NOMO-1 treated with DMSO at 0.1 percent for 48 hours (cell line): ENCODE measurements around the gene MITF.

Experiments
- DNase-seq: peaks from one replicate; lab custom pipeline; 2025; ENCODE audit not compliant: unreplicated experiment; lab: John Stamatoyannopoulos, UW

MITF gene

DNA sequence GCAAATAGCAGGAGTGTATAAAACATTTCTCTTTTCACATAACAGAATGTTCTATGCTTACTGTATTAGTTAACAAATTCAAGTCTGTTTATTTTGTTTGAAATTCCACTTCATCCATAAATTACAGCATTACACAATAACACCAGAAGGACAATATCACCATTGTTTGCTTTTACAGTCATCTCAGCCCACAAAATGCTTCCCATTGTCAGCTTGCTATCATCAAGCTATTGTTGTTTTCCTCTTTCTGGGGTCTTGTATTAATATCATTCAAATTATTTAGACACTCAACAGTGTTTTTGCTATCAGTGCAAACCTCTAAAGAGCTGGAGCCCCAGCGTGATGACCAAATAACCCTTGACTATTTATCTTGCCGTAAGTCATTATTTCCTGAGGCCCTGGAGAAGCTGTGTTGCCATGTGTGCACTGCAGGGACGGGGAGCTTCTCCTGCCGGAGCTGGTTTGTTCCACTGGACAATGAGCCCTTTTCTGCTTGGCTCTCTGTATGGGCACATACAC, 261.4 kb downstream of the MITF start:
- DNase-seq: no peak

DNA sequence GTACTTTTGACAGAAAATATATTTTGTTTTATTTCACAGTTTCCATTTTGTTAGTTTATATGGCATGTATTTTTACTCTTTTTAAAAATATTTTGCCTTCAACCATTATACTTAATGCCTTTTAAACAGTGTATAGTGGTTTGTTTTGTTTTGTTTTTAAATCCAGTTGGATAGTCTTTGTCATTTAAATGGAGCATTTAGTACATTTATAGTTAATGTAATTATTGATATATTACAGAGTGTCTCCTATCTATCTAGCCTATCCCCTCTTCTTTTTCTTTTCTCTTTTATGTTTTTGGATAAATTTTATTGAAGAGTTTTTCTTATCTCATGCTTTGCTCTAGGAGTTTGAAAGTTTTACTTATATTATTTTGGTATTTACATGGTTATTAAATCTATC, 263.9 kb downstream of the MITF start:
- DNase-seq: no peak

DNA sequence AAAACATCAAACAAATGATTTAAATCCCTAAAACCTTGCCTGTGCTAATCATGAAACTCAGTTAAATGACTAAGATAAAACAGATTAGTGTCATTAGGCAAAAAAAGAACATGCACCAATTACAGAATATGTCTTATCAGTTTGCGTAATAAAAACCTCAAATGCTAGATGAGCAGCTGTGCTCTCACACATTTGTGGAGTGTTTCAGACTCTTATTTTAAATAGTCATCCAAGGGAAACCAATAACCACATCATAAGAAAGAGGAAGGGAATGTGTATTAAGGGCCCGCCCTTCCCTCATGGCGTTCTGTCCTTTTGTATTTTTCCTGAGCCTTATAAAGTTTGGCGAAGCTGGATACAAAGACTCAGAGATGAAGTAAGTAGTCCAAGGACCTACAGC, 266.8 kb downstream of the MITF start:
- peak; percentile 81 for DNase-seq

DNA sequence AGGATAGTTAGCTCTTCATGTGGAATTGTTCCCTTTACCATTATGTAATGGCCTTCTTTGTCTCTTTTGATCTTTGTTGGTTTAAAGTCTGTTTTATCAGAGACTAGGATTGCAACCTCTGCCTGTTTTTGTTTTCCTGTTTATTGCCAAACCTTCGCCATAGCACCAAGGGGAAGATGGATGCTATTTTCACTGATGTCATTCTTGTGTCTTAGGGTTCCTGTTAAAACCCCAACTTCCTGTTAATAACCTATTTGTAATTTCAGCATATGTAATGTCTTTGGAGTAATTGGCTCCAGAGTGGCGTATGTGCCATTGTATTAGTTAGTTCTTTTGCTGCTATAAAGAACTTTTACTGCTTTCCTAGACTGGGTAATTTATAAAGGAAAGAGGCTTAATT, 271.1 kb downstream of the MITF start:
- DNase-seq: no peak

DNA sequence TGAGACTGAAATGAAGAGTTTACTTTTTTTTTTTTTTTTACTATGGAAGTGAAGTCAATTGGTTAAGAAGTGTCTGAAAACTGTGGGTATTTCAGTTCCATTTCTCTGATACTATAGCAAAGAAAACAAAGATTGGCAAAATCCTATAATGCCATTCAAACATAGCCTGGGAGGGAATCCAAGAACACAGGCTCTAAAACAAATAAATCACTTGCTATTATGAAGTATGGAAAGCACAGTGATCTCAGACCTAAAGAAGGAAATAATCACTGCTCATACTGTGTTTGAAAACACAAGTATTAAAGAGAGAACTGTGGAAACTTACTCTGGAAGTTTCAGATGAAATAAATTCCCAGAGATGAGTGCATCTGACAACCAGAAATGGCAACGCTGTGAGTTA, 272.3 kb downstream of the MITF start:
- DNase-seq: no peak
